ENCODE results near the gene ERI2.

DNA sequence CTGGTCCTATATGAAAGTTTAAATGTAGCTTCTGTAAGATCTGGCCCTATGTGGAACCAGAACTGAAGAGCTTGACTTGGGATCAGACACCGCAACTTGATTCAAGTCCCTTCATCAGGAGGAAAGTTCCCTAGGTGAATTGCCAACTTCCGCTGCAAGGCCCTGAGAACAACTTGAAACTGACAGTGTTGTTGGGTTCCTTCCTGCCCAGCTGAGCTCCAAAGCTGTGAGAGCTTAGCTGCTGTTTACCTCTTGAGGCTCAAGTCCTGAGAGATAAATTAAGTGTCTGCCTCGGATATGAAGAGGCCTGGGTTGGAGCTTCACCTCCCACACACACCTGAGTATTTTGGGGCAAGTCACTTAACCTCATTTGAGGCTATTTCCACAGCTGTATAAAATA is 44.7 kb upstream of the ERI2 start:
- no peak for TF ChIP-seq EZH2 (IDR thresholded peaks at IDR 0.05)
- TF ChIP-seq POLR2AphosphoS5 (IDR thresholded peaks at IDR 0.05; ENCODE audit: borderline replicate concordance, low read depth, low read length) = no peak

All from SK-N-MC (cell line).